K562 (cell line): ENCODE measurements around the gene GRIN1. TPM values are rescaled to one million over a fixed set of nuclear protein-coding genes. Genes with fewer than 3 reads are reported as not detected.

Experiments used
- ATAC-seq: fragments of 200-7000 bp; cut with Tn5 transposase; 3 replicates; pipeline ENCODE4 v1.9.1; 2020; ENCODE audit warnings: moderate library complexity
- BruUV-seq: library from RNA; stranded (reverse); fragments of 400-500 nt; replicated peaks from 2 replicates; lab custom pipeline; 2021; lab: Mats Ljungman, UMichigan
- CTCF ChIA-PET: fragments of 300-600 bp; formaldehyde crosslinking; extraction: SDS; loops from one replicate; lab custom pipeline; 2021; ENCODE audit warnings: low intra/inter-chr PET ratio; lab: Yijun Ruan, JAX
- POLR2A ChIA-PET: fragments of 300-600, 350-650 bp; sonication (Branson Sonifier 250); formaldehyde crosslinking; extraction: SDS; loops from one replicate; lab custom pipeline; 2021; ENCODE audit warnings: antibody characterized with exemption, inconsistent platforms; lab: Yijun Ruan, JAX
- DNase-seq, 4 experiments: peaks; one replicate each; pipeline versions ENCODE4 v3.0.0 to v3.0.0-alpha.2; 2011 to 2018; ENCODE audit warnings: low spot score in 3 of 4, mixed read lengths in 3 of 4; ENCODE audit errors: extremely low read depth in 1 of 4
- FAIRE-seq: peaks from 2 replicates; lab custom pipeline; 2011; peaks lifted over from hg19 to GRCh38; lab: Jason Lieb, UNC
- H2AFZ ChIP-seq: 2 replicates; pipeline ENCODE4 v1.6.0; 2011; ENCODE audit warnings: low read depth, low read length, control low read depth, inconsistent platforms
- H3K27ac ChIP-seq: fragments of 200-600 bp; 3 replicates; pipeline ENCODE4 v1.8.0; 2011; ENCODE audit warnings: low read depth, mild to moderate bottlenecking, control low read depth, inconsistent platforms, low read length, moderate library complexity, mixed read lengths; ENCODE audit errors: extremely low read depth
- H3K27me3 ChIP-seq, 2 experiments: fragments of 300-600 bp in 1 of 2; 2 replicates in 1 of 2; 3 replicates in 1 of 2; pipeline versions ENCODE4 v1.6.0 to v1.8.0; 2011; ENCODE audit warnings: inconsistent platforms in 2 of 2, low read length in 2 of 2, mild to moderate bottlenecking in 1 of 2, mixed read lengths in 1 of 2, moderate library complexity in 1 of 2; ENCODE audit not compliant: control insufficient read depth in 2 of 2, insufficient read depth in 2 of 2
- H3K36me3 ChIP-seq: fragments of 300-600 bp; 3 replicates; pipeline ENCODE4 v1.8.0; 2011; ENCODE audit warnings: mild to moderate bottlenecking, low read length, inconsistent platforms; ENCODE audit not compliant: control insufficient read depth, insufficient read depth
- H3K4me1 ChIP-seq, 2 experiments: fragments of 200-600 bp in 1 of 2; replicated peaks in 1 of 2; 2 replicates in 1 of 2; 3 replicates in 1 of 2; pipeline versions ENCODE4 v1.5.1 to v1.8.0; 2011; ENCODE audit warnings: inconsistent platforms in 2 of 2, low read length in 2 of 2, mild to moderate bottlenecking in 1 of 2, mixed read lengths in 1 of 2, moderate library complexity in 1 of 2; ENCODE audit not compliant: control insufficient read depth in 2 of 2, insufficient read depth in 2 of 2
- H3K4me2 ChIP-seq: 2 replicates; pipeline ENCODE4 v1.6.1; 2011; ENCODE audit warnings: low read length, control low read depth, inconsistent platforms, mixed read lengths; ENCODE audit not compliant: insufficient read depth
- H3K4me3 ChIP-seq: fragments of 200-600 bp; sonication (generic), shearing (Covaris generic); 2 replicates; pipeline ENCODE4 v1.5.1; 2016; ENCODE audit warnings: control low read depth, inconsistent platforms
- H3K79me2 ChIP-seq: fragments of 200-600 bp; 3 replicates; pipeline ENCODE4 v1.8.0; 2011; ENCODE audit warnings: low read length, inconsistent platforms; ENCODE audit not compliant: control insufficient read depth, insufficient read depth
- H3K9ac ChIP-seq, 2 experiments: 2 replicates each; pipeline versions ENCODE4 v1.6.0 to v1.6.1; 2011; ENCODE audit warnings: low read depth in 2 of 2, low read length in 2 of 2, control low read depth in 1 of 2, inconsistent platforms in 1 of 2, mild to moderate bottlenecking in 1 of 2, mixed read lengths in 1 of 2; ENCODE audit not compliant: insufficient read depth in 1 of 2
- H3K9me1 ChIP-seq: one replicate; pipeline ENCODE4 v1.6.0; 2011; ENCODE audit warnings: inconsistent platforms, mild to moderate bottlenecking, low read length, moderate library complexity; ENCODE audit not compliant: control insufficient read depth, insufficient read depth
- H3K9me3 ChIP-seq: replicated peaks from 2 replicates; pipeline ENCODE4 v1.5.1; 2011; ENCODE audit warnings: low read depth, low read length, inconsistent platforms; ENCODE audit not compliant: control insufficient read depth, insufficient read depth
- H4K20me1 ChIP-seq: replicated peaks from 2 replicates; pipeline ENCODE4 v1.6.1; 2011; ENCODE audit warnings: low read length, inconsistent platforms, mixed read lengths; ENCODE audit not compliant: control insufficient read depth, insufficient read depth
- E4F1 ChIP-seq: fragments of 250-450 bp; sonication (Bioruptor Pico); IDR thresholded peaks from 2 replicates; pipeline ENCODE4 v1.5.0; 2021; ENCODE audit warnings: mild to moderate bottlenecking, borderline replicate concordance
- FOXM1 ChIP-seq, 2 experiments: fragments of 450-650 bp in 1 of 2; sonication (generic) in 1 of 2; formaldehyde crosslinking in 1 of 2; IDR thresholded peaks; 2 replicates each; pipeline versions ENCODE4 v1.6.1 to v1.9.0; 2017 to 2022; ENCODE audit warnings: low read depth in 2 of 2, mild to moderate bottlenecking in 2 of 2, missing genetic modification reagents in 1 of 2, moderate library complexity in 1 of 2
- ZBTB11 ChIP-seq, 3 experiments: fragments of 200-800 bp in 1 of 3; fragments of 250-450 bp in 1 of 3; fragments of 450-650 bp in 1 of 3; sonication (Bioruptor Pico) in 1 of 3; sonication (Bioruptor generic) in 1 of 3; formaldehyde crosslinking in 1 of 3; IDR thresholded peaks; 2 replicates each; pipeline versions ENCODE4 v1.6.1 to v1.8.0; 2016 to 2022; ENCODE audit warnings: mild to moderate bottlenecking in 2 of 3, missing genetic modification characterization in 2 of 3, missing compliant biosample characterization in 1 of 3, moderate library complexity in 1 of 3
- WGBS: fragments of 100-300 bp; shearing (Covaris generic); methylation state at CpG from one replicate; pipeline ENCODE4 v1.1.6; 2016; ENCODE audit warnings: low coverage, mixed read lengths; ENCODE audit not compliant: insufficient coverage; ENCODE audit errors: missing lambda C conversion rate; 5-methylcytosine and 5-hydroxymethylcytosine counted together
- in situ Hi-C: fragments of 300-500 bp; cut with MboI; formaldehyde crosslinking; loops from 4 replicates; pipeline ENCODE4 v1.15.0; 2018; ENCODE audit warnings: inconsistent platforms, mixed read lengths
- intact Hi-C: fragments of 100-400 bp; cut with micrococcal nuclease; formaldehyde crosslinking; loops from 2 replicates; pipeline ENCODE4 v1.14.2; 2022
- polyA plus RNA-seq, 8 experiments: library from polyadenylated mRNA; depleted of rRNA in 4 of 8; stranded (reverse) in 5 of 8; unstranded in 3 of 8; fragments of >200 nt; fragmentation: Nextera tagmentation in 2 of 8; fragmentation: Illumina TruSeq in 1 of 8; extraction: Ambion mirVana in 2 of 8; extraction: Trizol in 1 of 8; gene quantifications; 2 replicates each; pipeline versions ENCODE4 v1.2.1 to v1.2.3, GENCODE V29; 2011 to 2014; ENCODE audit warnings: inconsistent platforms in 1 of 8, missing spikeins in 1 of 8
- total RNA-seq, 7 experiments: library from RNA; depleted of rRNA in 6 of 7; stranded (reverse); fragments of >200 nt in 6 of 7; fragmentation: Illumina TruSeq in 2 of 7; extraction: Trizol in 2 of 7; gene quantifications; 2 replicates each; pipeline versions ENCODE4 v1.2.1 to v1.2.3, GENCODE V29; 2011 to 2021; ENCODE audit warnings: low replicate concordance in 1 of 7

Gene GRIN1
- total and polyA plus RNA-seq, 9 of the 15 experiments (the other 6 are each of a cell fraction or from before 2014, with no cell fraction given), result 0.03 to 0.35 (median 0.16) TPM; not detected in 6

GRCh38 chr9:137139468-137140150, 655 bp downstream of the GRIN1 start:
- no peak for FAIRE-seq
- POLR2A ChIA-PET, result interaction anchor here (0.8 to 2.5 kb wide), 4 partner anchors 10 to 86 kb away, joined by 3 to 22 read pairs (median 6); partner anchors contain the start of gene ENTPD2
- CTCF ChIA-PET, result no interaction called here
- TF ChIP-seq ZBTB11 (CRISPR knock-in tag; IDR thresholded peaks at IDR 0.05) (0 out of 6 replicates have a peak, but pooled peaks of 1 of the 3 experiments have one; percentile 3), E4F1 (CRISPR knock-in tag) (no peak), FOXM1 (IDR thresholded peaks at IDR 0.05; ENCODE audit: low read depth) (no peak), FOXM1 (CRISPR knock-in tag; IDR thresholded peaks at IDR 0.05; ENCODE audit: low read depth) (0 out of 2 replicates have a peak, but pooled peaks have one; percentile 6)

More at GRCh38 chr9:137139468-137140150, 655 bp downstream of the GRIN1 start:
- Histone ChIP-seq H3K27me3 (peaks cover 43 to 84% of the 10 kb centered on the region in 2 experiments; a peak in 4 of 5 replicates), H3K9ac (no peak overlapping the region), H3K79me2 (no peaks in the 10 kb centered on the region), H3K9me1 (no peaks in the 10 kb centered on the region), H2AFZ (no peak overlapping the region), H4K20me1 (peaks cover 24% of the 10 kb centered on the region), H3K4me2 (no peak overlapping the region), H3K4me3 (no peak overlapping the region), H3K4me1 (peaks cover 0 to 52% of the 10 kb centered on the region in 2 experiments; a peak in 2 of 5 replicates), H3K27ac (no peak overlapping the region), H3K36me3 (no peaks in the 10 kb centered on the region), H3K9me3 (no peaks in the 10 kb centered on the region)
- intact Hi-C loops (no loop called here), in situ Hi-C loops (no loop called here)
- no TSS peak for BruUV-seq
- WGBS, result 15% methylated on average over 34 of the region's 37 CpGs
- DNase-seq (no peak), ATAC-seq (no peak)
